Measurements from ENCODE around the gene AGPAT1. TPM values are rescaled to one million over a fixed set of nuclear protein-coding genes. Genes with fewer than 3 reads are reported as not detected.

AGPAT1 gene
- total RNA-seq, 1 donor from 2014 or later: 76.3 TPM

DNA sequence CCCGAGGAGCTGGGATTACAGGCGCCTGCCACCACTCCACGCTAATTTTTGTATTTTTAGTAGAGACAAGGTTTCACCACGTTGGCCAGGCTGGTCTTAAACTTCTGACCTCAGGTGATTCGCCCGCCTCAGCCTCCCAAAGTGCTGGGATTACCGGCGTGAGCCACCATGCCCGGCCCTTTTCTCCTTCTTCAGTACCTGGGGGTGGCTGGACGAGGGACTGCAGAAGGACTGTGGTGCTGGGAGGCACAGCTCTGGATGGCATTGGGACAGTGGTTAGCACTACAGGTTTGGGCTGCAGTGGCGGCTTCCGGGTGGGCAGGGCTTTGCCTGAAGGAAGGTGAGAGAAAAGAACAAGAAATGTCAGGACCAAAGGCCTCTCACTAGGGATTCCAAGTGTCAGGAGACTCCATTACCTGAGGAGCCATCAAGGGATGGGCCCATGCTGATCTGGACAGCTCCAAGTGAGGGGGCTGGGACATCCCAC, 55.3 kb downstream of the AGPAT1 start:
- DNase-seq (ENCODE audit: extremely low spot score, unreplicated experiment): no peak
- H3K4me1 Mint-ChIP-seq (ENCODE audit: unreplicated experiment): peaks cover 10% of the 10 kb centered on the region
- TF ChIP-seq CTCF (conservative IDR thresholded peaks at IDR 0.05): no peak
- no peak overlapping the region for H3K4me3 Mint-ChIP-seq
- no peaks in the 10 kb centered on the region for H3K9me3 Mint-ChIP-seq
- H3K36me3 Mint-ChIP-seq: peaks cover 18% of the 10 kb centered on the region
- no peak overlapping the region for H3K27ac Mint-ChIP-seq
- H3K27me3 Mint-ChIP-seq: no peaks in the 10 kb centered on the region

- DNase-seq (ENCODE audit: extremely low spot score, unreplicated experiment): peak; percentile 87
- peaks cover 16% of the 10 kb centered on the region for H3K36me3 Mint-ChIP-seq
- no peaks in the 10 kb centered on the region for H3K9me3 Mint-ChIP-seq
- TF ChIP-seq CTCF (conservative IDR thresholded peaks at IDR 0.05): peak; percentile 93
- peak overlapping the region; percentile 78 for H3K27ac Mint-ChIP-seq
- no peaks in the 10 kb centered on the region for H3K27me3 Mint-ChIP-seq
- no peak overlapping the region for H3K4me3 Mint-ChIP-seq
- peaks cover 14% of the 10 kb centered on the region for H3K4me1 Mint-ChIP-seq (ENCODE audit: unreplicated experiment)
Observed at GRCh38 chr6:32118782-32119628, 56.9 kb downstream of the AGPAT1 start.

Small RNA genes within 50 kb of the gene (microRNA-seq; reads per million reads assigned to microRNA genes)
- gene MIR6721: 2.5 reads per million
- not detected for gene MIR6833

Other genes with a start within 250 kb of the AGPAT1 start
- 2.2 and 3.6 TPM in 2 replicates for gene C2, start 248.4 kb downstream of the AGPAT1 start, total RNA-seq (ENCODE audit: low replicate concordance)
- 7.8 and 13.6 TPM in 2 replicates for gene CFB, start 230.0 kb downstream of the AGPAT1 start, total RNA-seq (ENCODE audit: low replicate concordance)
- 63.9 and 73.0 TPM in 2 replicates for gene NELFE, start 217.1 kb downstream of the AGPAT1 start, total RNA-seq (ENCODE audit: low replicate concordance)
- gene SKIC2, start 216.9 kb downstream of the AGPAT1 start, total RNA-seq (ENCODE audit: low replicate concordance): 84.2 and 100 TPM in 2 replicates
- 24.2 and 28.9 TPM in 2 replicates for gene DXO, start 203.9 kb downstream of the AGPAT1 start, total RNA-seq (ENCODE audit: low replicate concordance)
- gene C4A, start 194.0 kb downstream of the AGPAT1 start, total RNA-seq (ENCODE audit: low replicate concordance): 5.2 and 9.7 TPM in 2 replicates
- 5.3 and 9.2 TPM in 2 replicates for gene C4B, start 161.3 kb downstream of the AGPAT1 start, total RNA-seq (ENCODE audit: low replicate concordance)
- gene CYP21A2, start 137.7 kb downstream of the AGPAT1 start, total RNA-seq (ENCODE audit: low replicate concordance): 0.14 and 0.68 TPM in 2 replicates
- gene TNXB, start 66.7 kb downstream of the AGPAT1 start, total RNA-seq (ENCODE audit: low replicate concordance): 20.8 and 22.2 TPM in 2 replicates
- gene ATF6B, start 47.8 kb downstream of the AGPAT1 start, total RNA-seq (ENCODE audit: low replicate concordance): 95.8 and 99.3 TPM in 2 replicates
- 8.4 and 10.1 TPM in 2 replicates for gene FKBPL, start 45.8 kb downstream of the AGPAT1 start, total RNA-seq (ENCODE audit: low replicate concordance)
- gene PRRT1, start 24.1 kb downstream of the AGPAT1 start, total RNA-seq (ENCODE audit: low replicate concordance): 1.00 and 2.7 TPM in 2 replicates
- 44.1 and 46.9 TPM in 2 replicates for gene PPT2, start 21.9 kb downstream of the AGPAT1 start, total RNA-seq (ENCODE audit: low replicate concordance)
- 27.1 and 35.8 TPM in 2 replicates for gene EGFL8, start 11.5 kb downstream of the AGPAT1 start, total RNA-seq (ENCODE audit: low replicate concordance)
- gene RNF5, start 2.3 kb upstream of the AGPAT1 start, total RNA-seq (ENCODE audit: low replicate concordance): 49.4 and 69.2 TPM in 2 replicates
- 11.1 and 16.9 TPM in 2 replicates for gene AGER, start 8.2 kb upstream of the AGPAT1 start, total RNA-seq (ENCODE audit: low replicate concordance)
- 137 and 166 TPM in 2 replicates for gene PBX2, start 14.1 kb upstream of the AGPAT1 start, total RNA-seq (ENCODE audit: low replicate concordance)
- 0.48 and 3.3 TPM in 2 replicates for gene GPSM3, start 16.6 kb upstream of the AGPAT1 start, total RNA-seq (ENCODE audit: low replicate concordance)
- 1.5 and 1.9 TPM in 2 replicates for gene NOTCH4, start 48.0 kb upstream of the AGPAT1 start, total RNA-seq (ENCODE audit: low replicate concordance)
- gene TSBP1, start 195.8 kb upstream of the AGPAT1 start, total RNA-seq (ENCODE audit: low replicate concordance): not detected in 2 replicates
- gene BTNL2, start 231.1 kb upstream of the AGPAT1 start, total RNA-seq (ENCODE audit: low replicate concordance): not detected in 2 replicates